KBM-7 (cell line): ENCODE data around the gene PLB1.

Source experiments
- DNase-seq: peaks from one replicate; pipeline ENCODE4 v3.0.0-alpha.2; 2015
- in situ Hi-C: fragments of 300-500 bp; cut with MboI; formaldehyde crosslinking; loops from 2 replicates; pipeline ENCODE4 v1.14.3; 2020; ENCODE audit warnings: low sequenced_read_pairs, low pct_unique_long_range_greater_than_20kb, mixed read lengths

PLB1 gene

GRCh38 chr2:28631514-28632206 is 135.8 kb downstream of the PLB1 start:
- in situ Hi-C loops: no loop called here
- DNase-seq: no peak

GRCh38 chr2:28632791-28633190 is 136.9 kb downstream of the PLB1 start:
- in situ Hi-C loops: no loop called here
- DNase-seq: no peak

GRCh38 chr2:28633204-28633603 is 137.3 kb downstream of the PLB1 start:
- no peak for DNase-seq
- in situ Hi-C loops: no loop called here

- no peak for DNase-seq
- in situ Hi-C loops: no loop called here
Observed at GRCh38 chr2:28633746-28634145, 137.9 kb downstream of the PLB1 start.

GRCh38 chr2:28635191-28635611 is 139.3 kb downstream of the PLB1 start:
- no peak for DNase-seq
- in situ Hi-C loops: no loop called here

- DNase-seq: no peak
- in situ Hi-C loops: no loop called here
Observed at GRCh38 chr2:28636491-28636890, 140.6 kb downstream of the PLB1 start.

GRCh38 chr2:28637066-28638047 is 141.5 kb downstream of the PLB1 start:
- DNase-seq: no peak
- in situ Hi-C loops: no loop called here

GRCh38 chr2:28638102-28638501 is 142.2 kb downstream of the PLB1 start:
- in situ Hi-C loops: no loop called here
- DNase-seq: peak; percentile 23

GRCh38 chr2:28639092-28639691 is 143.3 kb downstream of the PLB1 start:
- no peak for DNase-seq
- in situ Hi-C loops: no loop called here

- in situ Hi-C loops: no loop called here
- no peak for DNase-seq
Observed at GRCh38 chr2:28639836-28640235, 144.0 kb downstream of the PLB1 start.

GRCh38 chr2:28640260-28640907 is 144.5 kb downstream of the PLB1 start:
- in situ Hi-C loops: no loop called here

GRCh38 chr2:28640908-28641300 is 145.0 kb downstream of the PLB1 start:
- no peak for DNase-seq
- in situ Hi-C loops: no loop called here

More at GRCh38 chr2:28640260-28640907, 144.5 kb downstream of the PLB1 start:
- DNase-seq: no peak

- no peak for DNase-seq
- in situ Hi-C loops: no loop called here
Observed at GRCh38 chr2:28642796-28643195, 146.9 kb downstream of the PLB1 start.

GRCh38 chr2:28643327-28643726 is 147.5 kb downstream of the PLB1 start:
- DNase-seq: no peak
- in situ Hi-C loops: no loop called here

GRCh38 chr2:28643911-28644334 is 148.1 kb downstream of the PLB1 start:
- in situ Hi-C loops: no loop called here
- DNase-seq: no peak

- in situ Hi-C loops: no loop called here
Observed at GRCh38 chr2:28644760-28645159, 148.9 kb downstream of the PLB1 start.

GRCh38 chr2:28645553-28645952 is 149.7 kb downstream of the PLB1 start:
- in situ Hi-C loops: no loop called here
- no peak for DNase-seq

More at GRCh38 chr2:28644760-28645159, 148.9 kb downstream of the PLB1 start:
- no peak for DNase-seq

- in situ Hi-C loops: no loop called here
- no peak for DNase-seq
Observed at GRCh38 chr2:28647682-28648081, 151.8 kb downstream of the PLB1 start.

- no peak for DNase-seq
- in situ Hi-C loops: no loop called here
Observed at GRCh38 chr2:28648147-28648546, 152.3 kb downstream of the PLB1 start.
